SK-N-SH (cell line): ENCODE measurements around the gene ZNF516. TPM values are rescaled to one million over a fixed set of nuclear protein-coding genes. Genes with fewer than 3 reads are reported as not detected.

ENCODE experiments used
- CTCF ChIA-PET: fragments of 300-600, 350-600 bp; formaldehyde crosslinking; extraction: SDS; loops from one replicate; lab custom pipeline; 2021; lab: Yijun Ruan, JAX
- POLR2A ChIA-PET: fragments of 350-600 bp; sonication (Branson Sonifier 250); formaldehyde crosslinking; extraction: SDS; loops from one replicate; lab custom pipeline; 2020; ENCODE audit warnings: antibody characterized with exemption, inconsistent platforms; lab: Yijun Ruan, JAX
- DNase-seq: peaks from one replicate; pipeline ENCODE4 v3.0.0; 2012
- H2AFZ ChIP-seq: fragments of 200-600 bp; sonication (generic); 2 replicates; pipeline ENCODE4 v1.8.1; 2016; ENCODE audit warnings: antibody characterized with exemption, mild to moderate bottlenecking, low read depth
- H3F3A ChIP-seq: fragments of 200-600 bp; sonication (generic); replicated peaks from 2 replicates; pipeline ENCODE3; 2016; ENCODE audit warnings: antibody characterized with exemption, mild to moderate bottlenecking; ENCODE audit not compliant: insufficient read depth
- H3K27ac ChIP-seq, 2 experiments: fragments of 200-500 bp in 1 of 2; fragments of 200-600 bp in 1 of 2; sonication (Bioruptor generic) in 1 of 2; sonication (generic), shearing (Covaris generic) in 1 of 2; 2 replicates each; pipeline versions ENCODE4 v1.5.1 to v1.6.1; 2014 to 2016; ENCODE audit warnings: low read depth in 2 of 2, inconsistent platforms in 1 of 2, low read length in 1 of 2, mild to moderate bottlenecking in 1 of 2, mixed read lengths in 1 of 2
- H3K27me3 ChIP-seq: fragments of 200-600 bp; sonication (generic), shearing (Covaris generic); 2 replicates; pipeline ENCODE4 v1.6.1; 2016; ENCODE audit warnings: mixed run types; ENCODE audit not compliant: insufficient read depth
- H3K36me3 ChIP-seq, 2 experiments: fragments of 200-500 bp in 1 of 2; fragments of 200-600 bp in 1 of 2; sonication (Bioruptor generic) in 1 of 2; sonication (generic) in 1 of 2; replicated peaks in 1 of 2; 2 replicates each; pipeline versions ENCODE3 to v1.5.1; 2014 to 2016; ENCODE audit warnings: low read length in 1 of 2, mild to moderate bottlenecking in 1 of 2; ENCODE audit not compliant: insufficient read depth in 2 of 2, control insufficient read depth in 1 of 2
- H3K4me1 ChIP-seq, 2 experiments: fragments of 200-500 bp in 1 of 2; fragments of 200-600 bp in 1 of 2; sonication (Bioruptor generic) in 1 of 2; sonication (generic), shearing (Covaris generic) in 1 of 2; 2 replicates each; pipeline versions ENCODE4 v1.5.1 to v1.6.1; 2014 to 2016; ENCODE audit warnings: low read depth in 1 of 2, low read length in 1 of 2, mixed run types in 1 of 2; ENCODE audit not compliant: insufficient read depth in 2 of 2, control insufficient read depth in 1 of 2
- H3K4me2 ChIP-seq: fragments of 200-600 bp; sonication (generic), shearing (Covaris generic); 2 replicates; pipeline ENCODE4 v1.6.1; 2017; ENCODE audit warnings: mixed run types
- H3K4me3 ChIP-seq, 2 experiments: fragments of 200-500 bp in 1 of 2; fragments of 200-600 bp in 1 of 2; sonication (Bioruptor generic) in 1 of 2; sonication (generic), shearing (Covaris generic) in 1 of 2; 2 replicates each; pipeline versions ENCODE4 v1.5.1 to v1.8.1; 2014 to 2016; ENCODE audit warnings: low read depth in 2 of 2, inconsistent platforms in 1 of 2, low read length in 1 of 2, mild to moderate bottlenecking in 1 of 2, mixed read lengths in 1 of 2, moderate library complexity in 1 of 2
- H3K79me2 ChIP-seq: fragments of 200-600 bp; sonication (generic); 2 replicates; pipeline ENCODE4 v1.8.1; 2017; ENCODE audit warnings: mild to moderate bottlenecking; ENCODE audit not compliant: insufficient read depth
- H3K9ac ChIP-seq: fragments of 200-600 bp; sonication (generic); 2 replicates; pipeline ENCODE4 v1.6.1; 2017; ENCODE audit warnings: mixed run types
- H3K9me2 ChIP-seq: fragments of 200-600 bp; sonication (generic); 2 replicates; pipeline ENCODE4 v1.6.1; 2017; ENCODE audit warnings: mixed run types
- H3K9me3 ChIP-seq: fragments of 200-600 bp; sonication (generic); 2 replicates; pipeline ENCODE4 v1.6.1; 2017; ENCODE audit warnings: mixed run types, mild to moderate bottlenecking, moderate library complexity
- H4K20me1 ChIP-seq: fragments of 200-600 bp; sonication (generic); 2 replicates; pipeline ENCODE4 v1.6.1; 2017; ENCODE audit warnings: mild to moderate bottlenecking, mixed run types; ENCODE audit not compliant: insufficient read depth
- ELF1 ChIP-seq: IDR thresholded peaks from 2 replicates; pipeline ENCODE4 v1.4.0; 2012
- FOXJ3 ChIP-seq: sonication (generic); formaldehyde crosslinking; IDR thresholded peaks from 2 replicates; pipeline ENCODE4 v1.5.1; 2020; ENCODE audit warnings: mild to moderate bottlenecking, missing genetic modification reagents
- FOXM1 ChIP-seq: IDR thresholded peaks from 2 replicates; pipeline ENCODE4 v1.4.0; 2012; ENCODE audit warnings: low read depth, mild to moderate bottlenecking
- GATA2 ChIP-seq: sonication (generic); formaldehyde crosslinking; IDR thresholded peaks from 2 replicates; pipeline ENCODE4 v1.5.0; 2020; ENCODE audit warnings: mild to moderate bottlenecking, missing genetic modification reagents
- IRF3 ChIP-seq: fragments of 150-350 bp; IDR thresholded peaks from 2 replicates; pipeline ENCODE4 v1.6.1; 2016; ENCODE audit warnings: mild to moderate bottlenecking, low read depth, low read length
- MXI1 ChIP-seq: IDR thresholded peaks from 2 replicates; pipeline ENCODE4 v1.6.1; 2012; ENCODE audit warnings: mild to moderate bottlenecking, low read depth, low read length, improper control_type of control experiment
- NRF1 ChIP-seq: IDR thresholded peaks from 2 replicates; pipeline ENCODE4 v1.6.1; 2012; ENCODE audit warnings: low read depth, mild to moderate bottlenecking, low read length
- PBX3 ChIP-seq: IDR thresholded peaks from 2 replicates; pipeline ENCODE4; 2012
- RCOR1 ChIP-seq: fragments of 150-350 bp; IDR thresholded peaks from 2 replicates; pipeline ENCODE4 v1.6.1; 2017; ENCODE audit warnings: antibody characterized with exemption, low read length
- RXRA ChIP-seq: IDR thresholded peaks from 2 replicates; pipeline ENCODE4 v1.4.0; 2012; ENCODE audit warnings: low read depth, mild to moderate bottlenecking, borderline replicate concordance
- SIN3A ChIP-seq: IDR thresholded peaks from 2 replicates; pipeline ENCODE4 v1.6.1; 2012; ENCODE audit warnings: low read depth, mild to moderate bottlenecking, low read length, moderate library complexity, borderline replicate concordance
- TEAD4 ChIP-seq: IDR thresholded peaks from 2 replicates; pipeline ENCODE4 v1.4.0; 2012; ENCODE audit warnings: mild to moderate bottlenecking, borderline replicate concordance; ENCODE audit not compliant: insufficient read depth
- YY1 ChIP-seq: IDR thresholded peaks from 2 replicates; pipeline ENCODE4 v1.4.0; 2012; ENCODE audit warnings: low read depth, mild to moderate bottlenecking
- ZBTB33 ChIP-seq: IDR thresholded peaks from 2 replicates; pipeline ENCODE4 v1.4.0; 2012; ENCODE audit warnings: low read depth, borderline replicate concordance
- whole genome bisulfite sequencing: methylation state at CpG from one replicate; pipeline ENCODE4 v1.1.6; 2017; ENCODE audit warnings: low lambda C conversion rate; 5-methylcytosine and 5-hydroxymethylcytosine counted together
- polyA plus RNA-seq, 3 experiments: library from polyadenylated mRNA; depleted of rRNA; stranded (reverse); fragments of >200 nt; gene quantifications; 2 replicates each; pipeline ENCODE4 v1.2.3, GENCODE V29; 2012

ZNF516 gene
- polyA plus RNA-seq, 1 of the 3 experiments (the other 2 are of a cell fraction), result 4.4 TPM

GRCh38 chr18:76386886-76387285 lies 108.2 kb downstream of the ZNF516 start (continued):
- TF ChIP-seq RXRA (no peak), PBX3 (no peak), ZBTB33 (no peak), FOXJ3 (CRISPR knock-in tag) (no peak), GATA2 (CRISPR knock-in tag) (no peak), IRF3 (no peak), TEAD4 (no peak), FOXM1 (no peak)

- Histone ChIP-seq H3K4me2 (no peak overlapping the region), H4K20me1 (peaks cover 11% of the 10 kb centered on the region), H3K9me3 (no peaks in the 10 kb centered on the region), H3K27me3 (no peaks in the 10 kb centered on the region), H3K36me3 (no peaks in the 10 kb centered on the region), H3K4me1 (no peaks in the 10 kb centered on the region; a peak in 1 of 4 replicates), H2AFZ (no peak overlapping the region), H3K9ac (no peak overlapping the region), H3K4me3 (no peak overlapping the region), H3K9me2 (no peaks in the 10 kb centered on the region), H3K27ac (no peak overlapping the region), H3K79me2 (peaks cover 3% of the 10 kb centered on the region; the same call in 1 of the 2 replicates), H3F3A (no peaks in the 10 kb centered on the region)
- DNase-seq, result no peak
- CTCF ChIA-PET, result interaction anchor here (1.0 to 2.0 kb wide), 3 partner anchors 13 to 324 kb away, joined by 4 to 7 read pairs (median 4); no protein-coding TSS in a partner anchor
- POLR2A ChIA-PET, result no interaction called here
- WGBS, result 71% methylated on average over 7 of the region's 7 CpGs
- TF ChIP-seq SIN3A (no peak), RCOR1 (no peak), ELF1 (no peak), MXI1 (no peak), NRF1 (no peak), FOXJ3 (CRISPR knock-in tag) (no peak), YY1 (no peak)
Measured at GRCh38 chr18:76386071-76386470, 109.0 kb downstream of the ZNF516 start.
